Fibroblast of pulmonary artery (primary cell): ENCODE data around the gene MTARC2.
A peak's percentile ranks its signal among the peaks of the same experiment; 100 is the strongest.
"Not testable (repeated sequence)": the region's sequence is repeated elsewhere in the genome, so short reads cannot be mapped to it uniquely, and the experiment has no call there.

Experiments used
- DNase-seq: peaks from one replicate; pipeline ENCODE4 v3.0.0-alpha.2; 2010; ENCODE audit warnings: low read depth
- H3K4me3 ChIP-seq: replicated peaks from 2 replicates; pipeline ENCODE4 v1.5.1; 2011; ENCODE audit warnings: low read depth, mild to moderate bottlenecking, control low read depth, low read length, moderate library complexity
- CTCF ChIP-seq: IDR thresholded peaks from 2 replicates; pipeline ENCODE4 v1.5.1; 2011; ENCODE audit warnings: mild to moderate bottlenecking, control low read depth, low read length, inconsistent platforms; ENCODE audit errors: missing control alignments

The MTARC2 gene

DNA sequence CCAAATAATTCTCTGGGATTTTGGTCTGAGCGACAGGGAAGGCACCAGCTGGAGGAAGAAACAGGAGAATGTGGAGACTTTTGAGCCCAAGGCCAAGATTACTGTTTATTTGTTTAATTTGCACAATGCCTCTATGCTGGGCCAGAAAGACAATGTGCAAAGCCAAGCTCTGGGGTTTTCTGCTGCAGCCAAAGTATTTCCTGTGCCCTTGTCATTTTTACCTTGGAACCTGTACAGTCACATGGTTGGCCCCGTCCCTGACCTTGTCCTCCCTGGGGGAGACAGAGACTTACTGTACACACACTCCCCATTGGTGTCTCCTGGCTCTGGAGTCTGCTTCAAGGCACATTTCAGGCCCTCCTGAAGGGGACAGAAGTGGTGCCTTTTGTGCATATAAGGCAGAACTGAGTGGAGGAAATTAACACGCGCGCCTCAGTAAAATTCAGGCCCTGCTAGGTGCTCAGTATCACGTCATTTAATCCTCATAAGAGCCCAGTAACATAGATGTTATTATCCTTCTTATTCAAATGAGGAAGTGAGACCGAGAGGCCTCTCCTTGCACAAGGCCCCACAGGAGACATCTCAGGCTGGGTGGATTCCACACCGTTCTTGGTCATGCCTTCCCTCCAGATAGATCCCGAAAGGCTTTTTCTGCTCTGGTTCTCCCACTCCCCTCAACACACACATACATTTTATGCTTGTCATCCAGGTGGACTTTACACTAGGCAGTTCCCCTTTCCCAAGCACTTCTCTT, 36.9 kb upstream of the MTARC2 start:
- DNase-seq: no peak
- no peak for TF ChIP-seq CTCF
- no peak overlapping the region for H3K4me3 ChIP-seq

GRCh38 chr1:220715986-220716385, 32.1 kb upstream of the MTARC2 start:
- DNase-seq: not testable (repeated sequence)

GRCh38 chr1:220717800-220718640, 30.1 kb upstream of the MTARC2 start:
- TF ChIP-seq CTCF: no peak
- H3K4me3 ChIP-seq: no peak overlapping the region

More at GRCh38 chr1:220715986-220716385, 32.1 kb upstream of the MTARC2 start:
- not testable (repeated sequence) for H3K4me3 ChIP-seq

GRCh38 chr1:220721266-220721665, 26.9 kb upstream of the MTARC2 start:
- H3K4me3 ChIP-seq, DNase-seq: not testable (repeated sequence)

More at GRCh38 chr1:220717800-220718640, 30.1 kb upstream of the MTARC2 start:
- no peak for DNase-seq

GRCh38 chr1:220726634-220727033, 21.5 kb upstream of the MTARC2 start:
- peak; percentile 30 for TF ChIP-seq CTCF
- no peak for DNase-seq

DNA sequence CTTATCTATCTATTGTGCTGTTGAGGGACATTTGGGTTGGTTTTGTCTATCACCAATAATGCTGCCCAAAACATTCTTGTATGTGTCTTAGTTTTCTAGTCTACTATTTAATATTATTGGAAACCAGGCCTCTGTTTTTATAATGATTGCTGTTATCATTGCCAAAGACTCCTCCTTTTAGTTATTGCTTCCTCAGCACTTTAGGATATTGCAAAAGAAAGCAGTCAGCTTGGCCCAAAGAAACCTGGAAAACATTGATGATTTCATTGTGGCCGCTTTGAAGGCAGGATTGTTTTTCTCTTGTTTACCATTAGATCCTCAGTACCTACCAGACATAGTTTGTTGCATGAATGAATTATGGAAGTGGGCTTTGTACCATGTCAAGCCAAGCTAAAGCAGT, 20.6 kb upstream of the MTARC2 start:
- DNase-seq: no peak
- TF ChIP-seq CTCF: no peak
- no peak overlapping the region for H3K4me3 ChIP-seq

More at GRCh38 chr1:220726634-220727033, 21.5 kb upstream of the MTARC2 start:
- no peak overlapping the region for H3K4me3 ChIP-seq

GRCh38 chr1:220730486-220730885, 17.6 kb upstream of the MTARC2 start:
- no peak for DNase-seq
- H3K4me3 ChIP-seq: no peak overlapping the region
- TF ChIP-seq CTCF: no peak

GRCh38 chr1:220732137-220732536, 16.0 kb upstream of the MTARC2 start:
- TF ChIP-seq CTCF: no peak

More at GRCh38 chr1:220732137-220732536, 16.0 kb upstream of the MTARC2 start:
- no peak for DNase-seq
- no peak overlapping the region for H3K4me3 ChIP-seq
